ENCODE results near the gene SOHLH2. TPM values are rescaled to one million over a fixed set of nuclear protein-coding genes. Genes with fewer than 3 reads are reported as not detected.

The SOHLH2 gene
- total RNA-seq, 1 donor from 2014 or later: 0.58 TPM

DNA sequence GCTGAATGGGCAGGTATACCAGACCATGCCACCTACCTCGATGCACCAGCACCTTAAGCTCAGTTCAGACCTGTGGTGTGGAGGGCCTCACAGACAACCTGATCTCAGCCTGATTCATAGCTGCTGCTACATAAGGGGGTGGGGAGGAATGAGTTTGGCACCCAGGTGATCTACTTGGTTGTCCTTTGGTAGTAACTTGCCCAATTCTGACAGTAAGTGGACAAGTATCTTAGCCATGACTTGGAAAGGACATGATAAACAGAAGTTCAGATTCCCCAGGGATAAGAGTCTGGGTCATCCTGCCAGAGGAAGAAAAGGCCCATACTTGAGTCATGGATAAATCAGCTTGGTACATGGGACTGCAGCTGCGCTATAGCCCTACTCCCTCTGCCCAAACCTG, 28.4 kb upstream of the SOHLH2 start:
- no peak for DNase-seq (ENCODE audit: low spot score in 2 of 2, unreplicated experiment in 2 of 2)
- no peaks in the 10 kb centered on the region for H3K27me3 Mint-ChIP-seq (ENCODE audit: low read depth)
- TF ChIP-seq, protein P1, sequence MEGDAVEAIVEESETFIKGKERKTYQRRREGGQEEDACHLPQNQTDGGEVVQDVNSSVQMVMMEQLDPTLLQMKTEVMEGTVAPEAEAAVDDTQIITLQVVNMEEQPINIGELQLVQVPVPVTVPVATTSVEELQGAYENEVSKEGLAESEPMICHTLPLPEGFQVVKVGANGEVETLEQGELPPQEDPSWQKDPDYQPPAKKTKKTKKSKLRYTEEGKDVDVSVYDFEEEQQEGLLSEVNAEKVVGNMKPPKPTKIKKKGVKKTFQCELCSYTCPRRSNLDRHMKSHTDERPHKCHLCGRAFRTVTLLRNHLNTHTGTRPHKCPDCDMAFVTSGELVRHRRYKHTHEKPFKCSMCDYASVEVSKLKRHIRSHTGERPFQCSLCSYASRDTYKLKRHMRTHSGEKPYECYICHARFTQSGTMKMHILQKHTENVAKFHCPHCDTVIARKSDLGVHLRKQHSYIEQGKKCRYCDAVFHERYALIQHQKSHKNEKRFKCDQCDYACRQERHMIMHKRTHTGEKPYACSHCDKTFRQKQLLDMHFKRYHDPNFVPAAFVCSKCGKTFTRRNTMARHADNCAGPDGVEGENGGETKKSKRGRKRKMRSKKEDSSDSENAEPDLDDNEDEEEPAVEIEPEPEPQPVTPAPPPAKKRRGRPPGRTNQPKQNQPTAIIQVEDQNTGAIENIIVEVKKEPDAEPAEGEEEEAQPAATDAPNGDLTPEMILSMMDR (IDR thresholded peaks at IDR 0.05; ENCODE audit: unreplicated experiment): no peak
- H3K4me1 Mint-ChIP-seq: no peaks in the 10 kb centered on the region
- H3K27ac Mint-ChIP-seq: no peak overlapping the region
- no peak overlapping the region for H3K4me3 Mint-ChIP-seq
- peaks cover 19% of the 10 kb centered on the region for H3K36me3 Mint-ChIP-seq
- H3K9me3 Mint-ChIP-seq: peaks cover 21% of the 10 kb centered on the region

DNA sequence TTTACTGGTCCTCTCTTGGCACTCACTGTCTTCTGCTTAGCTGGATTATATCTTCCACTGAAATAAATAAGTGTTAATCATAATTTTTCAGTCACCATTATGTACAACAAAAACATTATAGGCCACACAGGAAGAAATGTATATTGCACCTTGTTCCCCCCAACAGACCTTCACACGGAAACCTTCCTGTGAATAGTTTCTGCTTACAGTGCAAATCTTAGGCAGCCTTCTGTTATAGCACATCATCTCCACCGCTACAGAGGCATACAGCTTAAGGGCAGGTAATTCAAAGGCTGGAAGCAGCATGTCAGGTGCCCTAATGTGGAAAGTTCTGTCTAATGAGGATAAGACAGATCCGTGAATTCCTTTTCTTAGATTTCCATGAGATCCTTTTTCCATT, 16.9 kb upstream of the SOHLH2 start:
- TF ChIP-seq, protein P1 (IDR thresholded peaks at IDR 0.05; ENCODE audit: unreplicated experiment): no peak
- Mint-ChIP-seq H3K4me3 (no peak overlapping the region), H3K27ac (no peak overlapping the region), H3K36me3 (peaks cover 3% of the 10 kb centered on the region), H3K4me1 (no peaks in the 10 kb centered on the region), H3K27me3 (ENCODE audit: low read depth) (no peaks in the 10 kb centered on the region), H3K9me3 (peaks cover 36% of the 10 kb centered on the region)
- DNase-seq (ENCODE audit: low spot score in 2 of 2, unreplicated experiment in 2 of 2): no peak

DNA sequence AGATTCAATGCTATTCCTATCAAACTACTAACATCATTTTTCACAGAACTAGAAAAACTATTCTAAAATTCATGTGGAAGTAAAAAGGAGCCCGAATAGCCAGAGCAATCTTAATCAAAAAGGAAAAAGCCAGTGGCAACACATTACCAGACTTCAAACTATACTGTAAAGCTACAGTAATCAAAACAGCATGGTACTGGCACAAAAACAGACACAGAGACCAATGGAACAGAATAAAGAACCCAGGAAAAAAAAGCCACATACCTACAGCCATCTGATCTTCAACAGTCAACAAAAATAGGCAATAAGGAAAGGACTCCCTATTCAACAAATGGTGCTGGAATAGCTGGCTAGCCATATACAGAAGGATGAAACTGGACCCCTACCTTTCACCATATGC, 10.4 kb upstream of the SOHLH2 start:
- TF ChIP-seq, protein P1 (IDR thresholded peaks at IDR 0.05; ENCODE audit: unreplicated experiment): no peak
- no peak overlapping the region for H3K4me3 Mint-ChIP-seq

DNA sequence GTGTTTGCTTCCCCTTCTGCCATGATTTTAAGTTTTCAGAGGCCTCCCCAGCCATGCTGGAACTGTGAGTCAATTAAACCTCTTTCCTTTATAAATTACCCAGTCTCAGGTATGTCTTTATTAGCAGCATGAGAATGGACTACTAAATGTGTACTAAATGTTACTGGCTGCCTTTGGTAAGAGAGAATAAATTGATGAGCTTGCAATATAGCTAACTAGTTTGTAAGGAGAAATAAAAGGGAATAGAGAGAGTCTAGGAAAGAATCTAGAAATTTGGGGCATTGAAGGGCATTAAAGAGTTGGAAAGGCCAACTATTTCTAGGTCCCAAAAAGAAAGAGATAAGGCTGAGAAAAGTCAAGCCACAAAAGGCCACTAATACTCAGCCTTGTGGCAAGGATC, 5.5 kb upstream of the SOHLH2 start:
- H3K27me3 Mint-ChIP-seq (ENCODE audit: low read depth): no peaks in the 10 kb centered on the region
- no peak overlapping the region for H3K4me3 Mint-ChIP-seq
- no peak overlapping the region for H3K27ac Mint-ChIP-seq
- peaks cover 11% of the 10 kb centered on the region for H3K36me3 Mint-ChIP-seq
- H3K9me3 Mint-ChIP-seq: peaks cover 22% of the 10 kb centered on the region
- TF ChIP-seq, protein P1 (IDR thresholded peaks at IDR 0.05; ENCODE audit: unreplicated experiment): no peak
- DNase-seq (ENCODE audit: low spot score in 2 of 2, unreplicated experiment in 2 of 2): no peak
- peaks cover 6% of the 10 kb centered on the region for H3K4me1 Mint-ChIP-seq

More for the DNA sequence above, 10.4 kb upstream of the SOHLH2 start:
- Mint-ChIP-seq H3K9me3 (peaks cover 23% of the 10 kb centered on the region), H3K27ac (no peak overlapping the region), H3K4me1 (peaks cover 6% of the 10 kb centered on the region), H3K27me3 (ENCODE audit: low read depth) (no peaks in the 10 kb centered on the region), H3K36me3 (peaks cover 17% of the 10 kb centered on the region)
- DNase-seq (ENCODE audit: low spot score in 2 of 2, unreplicated experiment in 2 of 2): no peak

DNA sequence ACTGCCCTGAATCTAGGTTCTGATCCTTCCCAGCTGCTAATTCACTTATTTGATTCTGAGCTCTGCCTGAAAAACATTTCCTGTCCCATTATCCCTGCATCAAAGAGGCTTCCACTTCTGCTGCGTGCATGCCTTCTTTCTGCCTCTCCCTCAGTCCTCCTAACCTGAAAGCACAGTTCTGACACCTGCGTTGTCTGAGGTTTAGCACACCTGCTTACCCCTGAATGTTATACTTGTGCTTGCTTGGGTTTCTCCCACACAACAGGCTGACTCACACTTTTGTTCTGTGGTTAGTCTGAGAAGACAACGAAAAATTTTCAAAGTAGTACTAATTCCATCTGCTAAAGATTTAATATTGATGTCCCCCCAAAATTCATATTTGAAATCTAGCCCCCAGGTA, 3.1 kb upstream of the SOHLH2 start:
- Mint-ChIP-seq H3K36me3 (peaks cover 3% of the 10 kb centered on the region), H3K4me1 (peaks cover 13% of the 10 kb centered on the region), H3K4me3 (no peak overlapping the region), H3K9me3 (peaks cover 12% of the 10 kb centered on the region), H3K27ac (no peak overlapping the region), H3K27me3 (ENCODE audit: low read depth) (no peaks in the 10 kb centered on the region)
- DNase-seq (ENCODE audit: low spot score in 2 of 2, unreplicated experiment in 2 of 2): no peak
- TF ChIP-seq, protein P1 (IDR thresholded peaks at IDR 0.05; ENCODE audit: unreplicated experiment): no peak

DNA sequence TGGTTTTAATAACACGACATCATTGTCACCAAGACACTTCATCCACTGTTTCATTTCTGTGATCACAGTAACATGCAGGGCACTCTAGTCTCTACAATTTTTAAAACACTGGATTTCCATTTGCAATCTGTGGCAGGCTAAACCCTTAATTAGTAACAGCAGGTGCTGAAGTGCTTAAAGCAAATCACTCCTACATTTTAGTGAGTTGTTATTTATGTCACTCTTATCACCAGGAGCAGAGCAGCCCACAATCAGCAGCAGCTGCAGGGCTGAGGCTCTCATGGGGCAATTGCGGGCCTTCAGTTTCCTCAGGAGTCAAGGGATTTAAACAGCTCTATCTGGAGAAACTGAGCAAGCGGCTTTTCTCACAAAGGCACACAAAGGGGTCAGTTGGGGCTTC, 1.6 kb downstream of the SOHLH2 start:
- H3K4me1 Mint-ChIP-seq: peaks cover 15% of the 10 kb centered on the region
- peaks cover 3% of the 10 kb centered on the region for H3K27me3 Mint-ChIP-seq (ENCODE audit: low read depth)
- no peak for DNase-seq (ENCODE audit: low spot score in 2 of 2, unreplicated experiment in 2 of 2)
- H3K4me3 Mint-ChIP-seq: no peak overlapping the region
- peaks cover 15% of the 10 kb centered on the region for H3K9me3 Mint-ChIP-seq
- H3K27ac Mint-ChIP-seq: no peak overlapping the region
- peaks cover 3% of the 10 kb centered on the region for H3K36me3 Mint-ChIP-seq
- TF ChIP-seq, protein P1 (IDR thresholded peaks at IDR 0.05; ENCODE audit: unreplicated experiment): no peak

All from mesothelial cell of epicardium (in vitro differentiated cells).